K562 (cell line): ENCODE measurements around the gene PTH2. TPM values are rescaled to one million over a fixed set of nuclear protein-coding genes. Genes with fewer than 3 reads are reported as not detected.

Experiments
- CCAR2 ChIP-seq: fragments of 200-400 bp; formaldehyde crosslinking; IDR thresholded peaks from 2 replicates; pipeline ENCODE4 v1.6.1; 2017; ENCODE audit warnings: mild to moderate bottlenecking, low read depth, low read length
- CCNT2 ChIP-seq: IDR thresholded peaks from 2 replicates; pipeline ENCODE4 v1.6.1; 2011; ENCODE audit warnings: borderline replicate concordance, low read depth, mild to moderate bottlenecking, moderate library complexity, mixed read lengths, low read length; ENCODE audit not compliant: insufficient read length; ENCODE audit errors: extremely low read depth
- CREM ChIP-seq: IDR thresholded peaks from 2 replicates; pipeline ENCODE4 v1.6.1; 2014; ENCODE audit warnings: antibody characterized with exemption, low read depth
- E2F4 ChIP-seq: sonication (generic); formaldehyde crosslinking; IDR thresholded peaks from 2 replicates; pipeline ENCODE4 v1.8.0; 2022; ENCODE audit warnings: mild to moderate bottlenecking, low read depth, missing genetic modification reagents
- ESRRB ChIP-seq: fragments of 250-450 bp; sonication (Bioruptor Pico); IDR thresholded peaks from 2 replicates; pipeline ENCODE4 v1.5.0; 2020; ENCODE audit warnings: mild to moderate bottlenecking, moderate library complexity, borderline replicate concordance
- FOXM1 ChIP-seq, 2 experiments: fragments of 450-650 bp in 1 of 2; sonication (generic) in 1 of 2; formaldehyde crosslinking in 1 of 2; IDR thresholded peaks; 2 replicates each; pipeline versions ENCODE4 v1.6.1 to v1.9.0; 2017 to 2022; ENCODE audit warnings: low read depth in 2 of 2, mild to moderate bottlenecking in 2 of 2, missing genetic modification reagents in 1 of 2, moderate library complexity in 1 of 2
- HDAC1 ChIP-seq, 2 experiments: fragments of 450-650 bp; IDR thresholded peaks; 2 replicates each; pipeline ENCODE4 v1.6.1; 2016 to 2017; ENCODE audit warnings: inconsistent platforms in 1 of 2, mild to moderate bottlenecking in 1 of 2, moderate library complexity in 1 of 2
- HMG20B ChIP-seq: fragments of 250-450 bp; sonication (Bioruptor Pico); IDR thresholded peaks from 2 replicates; pipeline ENCODE4 v1.5.0; 2021; ENCODE audit warnings: mild to moderate bottlenecking
- ID3 ChIP-seq, 2 experiments: fragments of 250-450 bp in 1 of 2; fragments of 450-650 bp in 1 of 2; sonication (Bioruptor Pico) in 1 of 2; IDR thresholded peaks; 2 replicates each; pipeline versions ENCODE4 v1.6.1 to v1.8.0; 2016 to 2021; ENCODE audit warnings: mild to moderate bottlenecking in 2 of 2, moderate library complexity in 2 of 2, missing compliant biosample characterization in 1 of 2, missing genetic modification characterization in 1 of 2
- ILK ChIP-seq: fragments of 450-650 bp; IDR thresholded peaks from 2 replicates; pipeline ENCODE4 v1.6.1; 2016; ENCODE audit warnings: missing genetic modification characterization, low read depth, mild to moderate bottlenecking, missing compliant biosample characterization, moderate library complexity, borderline replicate concordance
- MBD1 ChIP-seq: fragments of 250-450 bp; sonication (Bioruptor Pico); IDR thresholded peaks from 2 replicates; pipeline ENCODE4 v1.8.0; 2022; ENCODE audit warnings: inconsistent platforms
- MTA2 ChIP-seq: fragments of 450-650 bp; IDR thresholded peaks from 2 replicates; pipeline ENCODE4 v1.6.1; 2016; ENCODE audit warnings: low read depth
- NCOA6 ChIP-seq: fragments of 450-650 bp; IDR thresholded peaks from 2 replicates; pipeline ENCODE4 v1.6.1; 2017; ENCODE audit warnings: mild to moderate bottlenecking
- NFRKB ChIP-seq: fragments of 450-650 bp; IDR thresholded peaks from 2 replicates; pipeline ENCODE4 v1.6.1; 2016; ENCODE audit warnings: low read depth
- NR2F6 ChIP-seq: fragments of 450-650 bp; formaldehyde crosslinking; IDR thresholded peaks from 2 replicates; pipeline ENCODE4 v1.4.0; 2020; ENCODE audit warnings: mild to moderate bottlenecking
- POLR2H ChIP-seq: IDR thresholded peaks from 2 replicates; pipeline ENCODE4 v1.6.1; 2016; ENCODE audit warnings: missing genetic modification characterization, low read depth, mild to moderate bottlenecking, control low read depth, missing compliant biosample characterization, moderate library complexity
- SIN3A ChIP-seq, 2 experiments: fragments of 150-350 bp in 1 of 2; IDR thresholded peaks; 2 replicates each; pipeline ENCODE4 v1.6.1; 2011 to 2016; ENCODE audit warnings: borderline replicate concordance in 2 of 2, low read depth in 2 of 2, low read length in 2 of 2, mild to moderate bottlenecking in 2 of 2, moderate library complexity in 2 of 2; ENCODE audit not compliant: control insufficient read depth in 1 of 2
- SPI1 ChIP-seq: IDR thresholded peaks from 2 replicates; pipeline ENCODE4 v1.6.1; 2011; ENCODE audit warnings: low read depth, low read length, control low read depth, borderline replicate concordance
- SUPT5H ChIP-seq: fragments of 450-650 bp; IDR thresholded peaks from 2 replicates; pipeline ENCODE4 v1.6.1; 2016
- ZC3H8 ChIP-seq: fragments of 450-650 bp; IDR thresholded peaks from 2 replicates; pipeline ENCODE4 v1.6.1; 2017
- ZFP36 ChIP-seq: fragments of 150-350 bp; IDR thresholded peaks from 2 replicates; pipeline ENCODE4 v1.6.1; 2018; ENCODE audit warnings: low read length, low read depth; ENCODE audit not compliant: partially characterized antibody
- ZNF143 ChIP-seq: sonication (generic); formaldehyde crosslinking; IDR thresholded peaks from 2 replicates; pipeline ENCODE4 v1.9.0; 2022; ENCODE audit warnings: mild to moderate bottlenecking, missing genetic modification reagents
- ZNF316 ChIP-seq: fragments of 450-650 bp; IDR thresholded peaks from 2 replicates; pipeline ENCODE4 v1.6.1; 2016
- ZNF347 ChIP-seq: fragments of 450-650 bp; formaldehyde crosslinking; IDR thresholded peaks from 2 replicates; pipeline ENCODE4 v1.4.0; 2020; ENCODE audit warnings: low read depth, mild to moderate bottlenecking, moderate library complexity
- ZNF445 ChIP-seq: fragments of 250-450 bp; sonication (Bioruptor Pico); IDR thresholded peaks from 2 replicates; pipeline ENCODE4 v1.4.0; 2020; ENCODE audit warnings: low read depth, mild to moderate bottlenecking, moderate library complexity
- ZNF75A ChIP-seq: fragments of 450-650 bp; formaldehyde crosslinking; IDR thresholded peaks from 2 replicates; pipeline ENCODE4 v1.4.0; 2020; ENCODE audit warnings: mild to moderate bottlenecking
- ZNF77 ChIP-seq: fragments of 250-450 bp; sonication (Bioruptor Pico); IDR thresholded peaks from 2 replicates; pipeline ENCODE4 v1.5.0; 2020
- polyA plus RNA-seq, 8 experiments: library from polyadenylated mRNA; depleted of rRNA in 4 of 8; stranded (reverse) in 5 of 8; unstranded in 3 of 8; fragments of >200 nt; fragmentation: Nextera tagmentation in 2 of 8; fragmentation: Illumina TruSeq in 1 of 8; extraction: Ambion mirVana in 2 of 8; extraction: Trizol in 1 of 8; gene quantifications; 2 replicates each; pipeline versions ENCODE4 v1.2.1 to v1.2.3, GENCODE V29; 2011 to 2014; ENCODE audit warnings: inconsistent platforms in 1 of 8, missing spikeins in 1 of 8
- total RNA-seq, 7 experiments: library from RNA; depleted of rRNA in 6 of 7; stranded (reverse); fragments of >200 nt in 6 of 7; fragmentation: Illumina TruSeq in 2 of 7; extraction: Trizol in 2 of 7; gene quantifications; 2 replicates each; pipeline versions ENCODE4 v1.2.1 to v1.2.3, GENCODE V29; 2011 to 2021; ENCODE audit warnings: low replicate concordance in 1 of 7

Gene PTH2
- total and polyA plus RNA-seq, 9 of the 15 experiments (the other 6 are each of a cell fraction or from before 2014, with no cell fraction given), result 1.3 TPM; not detected in 8

- TF ChIP-seq ZNF143, result peak; percentile 33; the same call in 1 of the 2 replicates
- no peak for TF ChIP-seq ID3 (CRISPR knock-in tag; IDR thresholded peaks at IDR 0.05)
- no peak for TF ChIP-seq ID3 (tag; IDR thresholded peaks at IDR 0.05)
- no peak for TF ChIP-seq MBD1 (CRISPR knock-in tag)
- TF ChIP-seq SUPT5H, result no peak
- TF ChIP-seq NCOA6, result no peak
- no peak for TF ChIP-seq HMG20B (CRISPR knock-in tag)
- TF ChIP-seq MTA2, result no peak
- no peak for TF ChIP-seq SIN3A (IDR thresholded peaks at IDR 0.05; ENCODE audit: borderline replicate concordance in 2 of 2, control insufficient read depth in 1 of 2, low read depth in 2 of 2, low read length in 2 of 2)
- no peak for TF ChIP-seq ZNF75A (CRISPR knock-in tag)
- no peak for TF ChIP-seq POLR2H (tag)
- TF ChIP-seq ZNF77, result no peak
- TF ChIP-seq NR2F6 (CRISPR knock-in tag), result no peak
- 0 out of 2 replicates have a peak, but pooled peaks have one; percentile 27 for TF ChIP-seq NFRKB
- TF ChIP-seq CCAR2, result no peak
- TF ChIP-seq HDAC1 (IDR thresholded peaks at IDR 0.05), result no peak; a peak in 1 of 4 replicates
- peak; percentile 50; the same call in 1 of the 2 replicates for TF ChIP-seq CREM
- TF ChIP-seq ZNF347 (CRISPR knock-in tag), result no peak
- no peak for TF ChIP-seq FOXM1 (IDR thresholded peaks at IDR 0.05; ENCODE audit: low read depth)
- TF ChIP-seq FOXM1 (CRISPR knock-in tag; IDR thresholded peaks at IDR 0.05; ENCODE audit: low read depth), result no peak
- TF ChIP-seq ZFP36, result no peak
- peak; percentile 59 for TF ChIP-seq E2F4 (CRISPR knock-in tag)
- TF ChIP-seq ILK (tag), result no peak
- TF ChIP-seq ZNF445 (CRISPR knock-in tag), result no peak
- TF ChIP-seq ZNF316, result peak; percentile 68
- TF ChIP-seq ESRRB (CRISPR knock-in tag), result no peak
- TF ChIP-seq ZC3H8, result no peak
- TF ChIP-seq SPI1, result no peak
- no peak for TF ChIP-seq CCNT2
Observed at GRCh38 chr19:49430678-49431329, 7.6 kb upstream of the PTH2 start (continued).
